Measurements from ENCODE around the gene KANSL1. TPM values are rescaled to one million over a fixed set of nuclear protein-coding genes. Genes with fewer than 3 reads are reported as not detected.
"Not testable (repeated sequence)": the region's sequence is repeated elsewhere in the genome, so short reads cannot be mapped to it uniquely, and the experiment has no call there.

The KANSL1 gene
- total and polyA plus RNA-seq, 3 donors from 2014 or later: 70.3 to 158 (median 152) TPM

- intact Hi-C loops (cut with DNase I; ENCODE audit: low total_unique reads): no loop called here
- no peaks in the 10 kb centered on the region for H3K27me3 ChIP-seq
- H3K4me3 ChIP-seq: no peak overlapping the region
- TF ChIP-seq POLR2A (IDR thresholded peaks at IDR 0.05): no peak
- no peak overlapping the region for H3K27ac ChIP-seq
- H3K36me3 ChIP-seq (ENCODE audit: low read depth, missing control alignments): no peaks in the 10 kb centered on the region
- WGBS, 2 donors: 80 to 88% methylated on average over 1 of the region's 1 CpG
- no peak for DNase-seq
- H3K9me3 ChIP-seq: no peaks in the 10 kb centered on the region
- H3K4me1 ChIP-seq: peaks cover 28% of the 10 kb centered on the region
These were observed 83.0 kb downstream of the KANSL1 start for GRCh38 chr17:46110219-46110618.

- no peak for DNase-seq
- no peaks in the 10 kb centered on the region for H3K36me3 ChIP-seq (ENCODE audit: low read depth, missing control alignments)
- WGBS, 2 donors: 47 to 49% methylated on average over 2 of the region's 2 CpGs
- H3K9me3 ChIP-seq: no peaks in the 10 kb centered on the region
- H3K4me1 ChIP-seq: peaks cover 28% of the 10 kb centered on the region
- TF ChIP-seq CTCF (IDR thresholded peaks at IDR 0.05) (no peak), POLR2A (IDR thresholded peaks at IDR 0.05) (no peak)
- H3K27me3 ChIP-seq: no peaks in the 10 kb centered on the region
- intact Hi-C loops (cut with DNase I; ENCODE audit: low total_unique reads): no loop called here
- H3K4me3 ChIP-seq: no peak overlapping the region
- H3K27ac ChIP-seq: no peak overlapping the region
These were observed 83.5 kb downstream of the KANSL1 start for GRCh38 chr17:46109603-46110189.

GRCh38 chr17:46108550-46109110, 84.6 kb downstream of the KANSL1 start:
- DNase-seq: no peak
- no peak for TF ChIP-seq POLR2A (IDR thresholded peaks at IDR 0.05)
- no peak for TF ChIP-seq CTCF (IDR thresholded peaks at IDR 0.05)
- 68% methylated on average over 4 of the region's 4 CpGs for WGBS, 2 donors
- intact Hi-C loops (cut with DNase I; ENCODE audit: low total_unique reads): no loop called here
- no peak overlapping the region for H3K4me3 ChIP-seq
- H3K4me1 ChIP-seq: peaks cover 23% of the 10 kb centered on the region
- H3K27ac ChIP-seq: no peak overlapping the region
- no peaks in the 10 kb centered on the region for H3K27me3 ChIP-seq
- H3K36me3 ChIP-seq (ENCODE audit: low read depth, missing control alignments): no peaks in the 10 kb centered on the region
- H3K9me3 ChIP-seq: no peaks in the 10 kb centered on the region

- no peak for DNase-seq
- 76 to 84% methylated on average over 2 of the region's 2 CpGs for WGBS, 2 donors
- TF ChIP-seq POLR2A (IDR thresholded peaks at IDR 0.05) (no peak), CTCF (IDR thresholded peaks at IDR 0.05) (no peak)
- no peaks in the 10 kb centered on the region for H3K9me3 ChIP-seq
- no peak overlapping the region for H3K27ac ChIP-seq
- peaks cover 23% of the 10 kb centered on the region for H3K4me1 ChIP-seq
- no peaks in the 10 kb centered on the region for H3K36me3 ChIP-seq (ENCODE audit: low read depth, missing control alignments)
- intact Hi-C loops (cut with DNase I; ENCODE audit: low total_unique reads): no loop called here
- H3K4me3 ChIP-seq: no peak overlapping the region
- no peaks in the 10 kb centered on the region for H3K27me3 ChIP-seq
These were observed 85.1 kb downstream of the KANSL1 start for GRCh38 chr17:46108120-46108519.

- peaks cover 23% of the 10 kb centered on the region for H3K4me1 ChIP-seq
- no peaks in the 10 kb centered on the region for H3K36me3 ChIP-seq (ENCODE audit: low read depth, missing control alignments)
- H3K27ac ChIP-seq: no peak overlapping the region
- no peak for DNase-seq
- 57 to 60% methylated on average over 4 of the region's 4 CpGs for WGBS, 2 donors
- TF ChIP-seq POLR2A (IDR thresholded peaks at IDR 0.05) (no peak), CTCF (IDR thresholded peaks at IDR 0.05) (no peak)
- no peaks in the 10 kb centered on the region for H3K27me3 ChIP-seq
- intact Hi-C loops (cut with DNase I; ENCODE audit: low total_unique reads): no loop called here
- no peak overlapping the region for H3K4me3 ChIP-seq
- H3K9me3 ChIP-seq: no peaks in the 10 kb centered on the region
These were observed 86.1 kb downstream of the KANSL1 start for GRCh38 chr17:46106966-46107644.

GRCh38 chr17:46102806-46103205, 90.4 kb downstream of the KANSL1 start:
- H3K9me3 ChIP-seq; H3K27ac ChIP-seq; H3K27me3 ChIP-seq; DNase-seq; H3K4me3 ChIP-seq; intact Hi-C loops (cut with DNase I; ENCODE audit: low total_unique reads); H3K36me3 ChIP-seq (ENCODE audit: low read depth, missing control alignments): not testable (repeated sequence)
- 73 to 76% methylated on average over 3 of the region's 3 CpGs for WGBS, 2 donors
- H3K4me1 ChIP-seq: peaks cover 12% of the 10 kb centered on the region

GRCh38 chr17:46101785-46102617, 91.2 kb downstream of the KANSL1 start:
- peak overlapping the region in 1 of 2 donors; percentile 18 for H3K27ac ChIP-seq
- H3K36me3 ChIP-seq (ENCODE audit: low read depth, missing control alignments); DNase-seq; H3K9me3 ChIP-seq; H3K27me3 ChIP-seq; intact Hi-C loops (cut with DNase I; ENCODE audit: low total_unique reads); H3K4me1 ChIP-seq; H3K4me3 ChIP-seq: not testable (repeated sequence)
- WGBS, 2 donors: 60 to 64% methylated on average over 9 of the region's 9 CpGs
